GM12891 (cell line): ENCODE data around the gene BCAT1.

ENCODE experiments used
- POLR2A ChIP-seq: IDR thresholded peaks from 2 replicates; pipeline ENCODE4 v1.6.1; 2011; ENCODE audit warnings: low read depth, low read length, control low read depth
- TAF1 ChIP-seq: IDR thresholded peaks from 2 replicates; pipeline ENCODE4 v1.6.1; 2011; ENCODE audit warnings: low read depth, low read length, control low read depth

DNA sequence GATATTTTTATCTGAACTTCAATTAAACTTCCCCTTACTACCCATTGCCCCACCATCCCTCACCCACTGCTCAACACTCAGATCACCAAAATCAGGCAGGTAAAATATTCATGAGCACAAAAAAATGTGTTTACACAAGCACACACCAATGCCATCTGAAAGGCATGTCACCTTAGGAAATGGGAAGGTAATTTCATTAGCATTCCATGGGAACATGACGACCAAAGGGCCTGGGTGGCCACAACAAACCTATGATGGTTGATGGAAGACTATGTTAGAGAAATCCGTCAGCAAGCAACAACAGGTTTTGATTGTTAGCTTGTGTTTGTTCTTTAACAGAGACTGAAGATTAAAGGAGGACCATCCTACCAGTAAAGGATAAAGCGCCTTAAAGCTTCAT, 97.6 kb downstream of the BCAT1 start:
- no peak for TF ChIP-seq TAF1
- TF ChIP-seq POLR2A, result no peak
